CD4-positive, alpha-beta T cell treated with Interleukin-4 for 4 hours (primary cell): Measurements from ENCODE around the gene CDC37.
"Not testable (repeated sequence)": the region's sequence is repeated elsewhere in the genome, so short reads cannot be mapped to it uniquely, and the experiment has no call there.

Source experiments
- DNase-seq: peaks from one replicate; pipeline ENCODE4 v3.0.0-alpha.2; 2020

The CDC37 gene

GRCh38 chr19:10393137-10393536, 10.2 kb downstream of the CDC37 start:
- no peak for DNase-seq

DNA sequence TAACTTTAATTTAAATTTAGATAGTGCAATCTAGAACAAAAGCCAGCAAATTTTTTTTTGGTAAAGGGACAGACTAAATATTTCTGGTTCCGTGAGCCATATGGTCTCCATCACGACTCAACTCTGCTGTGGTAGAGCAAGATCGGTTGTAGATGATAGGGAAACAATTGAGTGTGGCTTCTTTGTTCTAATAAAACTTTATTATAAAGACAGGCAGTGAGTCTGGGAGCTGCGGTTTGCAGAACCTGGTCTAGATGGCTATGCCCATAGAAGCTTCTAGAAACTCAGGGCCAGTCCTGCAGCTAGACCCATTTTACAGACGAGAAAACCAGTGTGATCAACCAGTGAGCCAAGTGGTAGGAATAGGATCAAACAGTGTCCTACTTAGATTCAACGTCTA, 11.2 kb downstream of the CDC37 start:
- DNase-seq, result no peak

- DNase-seq, result peak; percentile 60
Measured at GRCh38 chr19:10390652-10391286, 12.6 kb downstream of the CDC37 start.

DNA sequence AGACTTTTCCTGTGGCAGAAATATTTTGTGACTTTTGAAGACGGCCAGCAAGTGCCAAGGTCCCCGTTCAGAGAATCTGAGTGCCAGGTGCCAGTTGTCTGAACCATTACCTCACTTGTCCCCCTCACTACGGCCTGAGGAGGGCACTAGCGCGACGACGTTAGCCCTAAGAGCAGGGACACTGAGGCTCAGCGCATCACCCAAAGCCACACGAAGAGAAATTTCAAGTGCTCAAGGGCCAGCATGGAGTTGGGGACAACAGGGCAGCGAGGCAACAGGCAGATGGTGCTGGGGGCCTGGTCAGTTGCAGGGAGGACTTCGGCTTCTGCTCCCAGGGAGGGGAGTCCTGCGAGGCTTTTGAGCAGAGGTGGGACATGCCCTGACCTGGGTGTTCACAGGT, 13.5 kb downstream of the CDC37 start:
- no peak for DNase-seq

DNA sequence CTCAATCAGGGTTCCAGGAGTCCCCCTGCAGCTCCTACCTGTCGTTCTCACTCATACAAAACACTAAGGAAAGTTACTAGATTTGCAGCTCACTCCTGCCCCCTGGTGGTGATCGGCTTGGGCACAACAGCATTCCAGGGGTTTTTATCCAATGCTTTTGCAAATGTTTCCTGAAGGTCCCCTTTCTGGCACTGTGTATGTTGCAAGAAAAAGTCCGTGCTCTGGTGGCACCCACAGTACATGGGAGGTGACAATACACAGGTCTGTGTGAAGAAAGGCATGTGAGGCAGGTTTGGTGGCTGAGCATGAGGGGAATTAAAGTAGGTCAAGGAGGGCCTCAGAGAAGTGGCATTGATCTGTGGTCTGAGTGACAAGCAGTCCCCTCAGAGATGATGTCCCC, 14.4 kb downstream of the CDC37 start:
- peak; percentile 77 for DNase-seq

DNA sequence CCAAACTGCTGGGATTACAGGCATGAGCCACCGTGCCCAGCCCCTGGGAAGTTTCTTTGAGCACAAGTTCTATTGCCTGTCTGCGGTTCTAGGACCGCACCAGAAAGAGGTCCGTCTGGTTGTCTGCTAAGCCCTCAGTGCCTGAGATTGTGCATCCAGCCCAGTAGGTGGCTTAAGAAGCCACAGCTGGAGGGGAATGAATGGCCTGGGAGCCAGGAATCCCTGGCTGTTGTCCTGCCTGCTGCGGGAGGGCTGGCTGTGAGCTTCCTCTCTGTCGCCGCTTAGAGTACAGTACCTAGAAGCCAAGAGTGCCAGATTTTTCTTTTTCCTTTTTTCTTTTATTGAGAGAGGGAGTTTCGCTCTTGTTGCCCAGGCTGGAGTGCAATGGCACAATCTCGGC, 18.8 kb downstream of the CDC37 start:
- DNase-seq, result no peak

DNA sequence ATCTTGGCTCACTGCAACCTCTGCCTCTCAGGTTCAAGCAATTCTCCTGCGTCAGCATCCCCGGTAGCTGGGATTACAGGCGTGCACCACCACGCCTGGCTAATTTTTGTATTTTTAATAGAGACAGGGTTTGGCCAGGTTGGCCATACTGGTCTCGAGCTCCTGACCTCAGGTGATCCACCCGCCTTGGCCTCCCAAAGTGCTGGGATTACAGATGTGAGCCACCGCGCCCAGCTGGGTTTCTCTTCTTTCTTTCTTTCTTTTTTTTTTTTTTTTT, 20.2 kb downstream of the CDC37 start:
- DNase-seq, result not testable (repeated sequence)

DNA sequence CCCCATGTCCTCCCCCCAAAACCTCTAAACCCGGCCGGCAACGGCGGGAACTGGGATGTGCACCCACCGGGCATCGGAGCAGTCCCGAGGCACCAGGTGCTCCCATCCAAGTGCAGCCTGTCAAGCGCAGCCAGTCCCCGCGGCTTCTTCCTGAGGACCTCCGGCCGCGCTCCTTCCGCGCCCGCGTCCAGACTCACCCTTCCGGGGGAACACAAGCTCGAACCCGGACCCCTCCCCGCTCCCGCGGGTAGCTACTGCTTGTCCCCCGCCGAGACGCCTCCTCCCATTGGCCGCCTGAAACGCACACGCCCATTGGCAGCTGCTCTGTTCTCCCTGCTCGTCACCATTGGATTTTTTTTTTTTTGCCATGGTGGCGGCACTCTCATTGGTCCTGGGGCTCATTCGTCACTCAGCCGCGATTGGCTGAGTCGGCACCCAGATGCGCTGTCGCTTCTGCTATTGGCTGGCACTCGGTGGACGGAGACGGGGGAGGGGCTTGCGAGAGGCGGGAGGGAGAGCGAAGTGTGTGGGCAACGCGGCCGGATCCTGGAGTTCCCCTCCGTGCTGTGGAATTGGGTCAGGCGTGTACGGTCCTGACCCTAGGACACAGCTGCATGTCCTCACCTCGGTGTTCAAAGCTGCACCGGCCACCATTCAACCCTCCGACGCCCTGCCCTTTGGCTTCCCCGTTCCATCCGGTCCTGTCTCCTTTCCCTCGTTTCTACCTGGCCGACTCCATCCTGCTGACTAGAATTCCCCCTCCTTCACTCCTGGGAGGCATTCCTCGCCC, 22.8 kb downstream of the CDC37 start, which contains the start of gene TYK2:
TYK2 (minus strand) TSS at position 260 of the 790 bp plus-strand sequence. CDS start 2,166 bp downstream, outside the sequence.
- peak; percentile 97 for DNase-seq

DNA sequence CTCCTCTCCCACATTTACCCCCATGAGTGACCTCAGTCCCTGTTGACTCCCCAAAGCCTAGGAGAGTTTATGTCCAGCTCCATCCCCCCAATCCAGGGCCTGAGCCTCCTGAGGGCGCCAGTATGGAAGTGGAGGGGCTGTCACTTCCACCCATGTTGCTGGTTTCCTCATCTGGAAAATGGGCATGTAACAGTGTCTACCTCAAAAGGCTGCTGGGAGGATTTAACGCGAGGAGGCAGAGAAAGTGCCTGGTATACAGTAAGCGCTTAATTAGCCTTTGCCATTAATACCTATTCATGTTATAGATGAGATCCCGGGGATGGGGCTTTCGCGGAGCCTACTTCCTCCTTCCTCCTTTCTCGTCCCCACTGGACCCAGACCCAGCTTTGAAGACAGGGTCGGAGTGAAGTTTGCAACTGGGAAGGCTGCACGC, 23.4 kb downstream of the CDC37 start:
- no peak for DNase-seq

- no peak for DNase-seq
Measured at GRCh38 chr19:10378124-10378523, 25.2 kb downstream of the CDC37 start.

DNA sequence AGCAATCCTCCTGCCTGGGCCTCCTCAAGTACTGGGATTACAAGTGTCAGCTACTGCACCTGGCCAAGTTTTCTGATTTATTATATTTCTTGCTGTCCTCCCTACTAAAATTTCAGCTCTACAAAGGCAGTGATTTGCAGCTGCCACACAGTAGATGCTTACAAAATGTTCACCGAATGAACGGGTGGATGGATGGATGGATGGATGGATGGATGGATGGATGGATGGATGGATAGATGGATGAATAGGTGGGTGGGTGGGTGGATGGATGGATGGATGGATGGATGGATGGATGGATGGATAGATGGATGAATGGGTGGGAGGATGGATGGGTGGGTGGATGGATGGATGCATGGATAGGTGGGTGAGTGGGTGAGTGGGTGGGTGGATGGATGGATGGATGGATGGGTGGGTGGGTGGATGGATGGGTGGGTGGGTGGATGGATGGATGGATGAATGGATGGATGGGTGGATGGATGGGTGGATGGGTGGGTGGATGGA, 26.2 kb downstream of the CDC37 start:
- not testable (repeated sequence) for DNase-seq

DNA sequence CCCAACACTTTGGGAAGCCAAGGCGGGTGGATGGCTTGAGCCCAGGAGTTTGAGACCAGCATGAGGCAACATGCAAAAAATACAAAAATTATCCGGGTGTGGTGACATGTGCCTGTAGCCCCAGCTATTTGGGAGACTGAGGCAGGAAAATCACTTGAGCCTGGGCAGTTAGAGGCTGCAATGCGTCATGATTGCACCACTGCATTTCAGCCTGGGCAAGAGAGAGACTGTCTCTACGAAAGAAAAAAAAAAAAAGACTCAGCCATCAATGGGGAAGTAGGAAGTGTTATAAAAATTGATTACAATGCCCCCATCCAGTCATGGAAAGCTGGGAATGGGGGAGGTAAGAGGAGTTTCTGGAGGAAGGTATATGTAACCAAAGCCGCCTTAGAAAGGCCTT, 28.4 kb downstream of the CDC37 start:
- no peak for DNase-seq

- DNase-seq, result no peak
Measured at GRCh38 chr19:10372690-10373089, 30.7 kb downstream of the CDC37 start.

- DNase-seq, result no peak
Measured at GRCh38 chr19:10368101-10368803, 35.1 kb downstream of the CDC37 start.

DNA sequence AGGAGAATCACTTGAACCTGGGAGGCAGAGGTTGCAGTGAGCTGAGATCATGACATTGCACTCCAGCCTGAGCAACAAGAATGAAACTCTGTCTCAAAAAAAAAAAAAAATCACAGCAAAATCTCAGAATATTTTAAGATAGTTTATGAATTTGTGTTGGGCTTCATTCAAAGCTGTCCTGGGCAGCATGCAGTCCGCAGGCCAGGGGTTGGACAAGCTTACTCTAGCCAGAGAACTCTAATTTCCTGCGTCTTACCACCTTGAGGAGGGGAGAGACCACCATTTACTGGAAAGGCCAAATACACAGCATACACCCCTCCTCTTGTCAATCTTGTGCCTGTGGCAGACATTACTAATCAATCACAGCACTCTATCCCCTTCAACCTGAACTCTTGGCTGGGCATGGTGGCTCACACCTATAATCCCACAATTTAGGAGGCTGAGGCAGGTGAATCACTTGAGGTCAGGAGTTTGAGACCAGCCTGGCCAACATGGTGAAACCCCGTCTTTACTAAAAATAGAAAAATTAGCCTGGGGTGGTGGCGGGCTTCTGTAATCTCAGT, 36.3 kb downstream of the CDC37 start:
- DNase-seq, result not testable (repeated sequence)

GRCh38 chr19:10365518-10365917, 37.8 kb downstream of the CDC37 start:
- DNase-seq, result no peak

GRCh38 chr19:10364644-10365043, 38.7 kb downstream of the CDC37 start:
- DNase-seq, result no peak

- DNase-seq, result no peak
Measured at GRCh38 chr19:10363789-10364281, 39.5 kb downstream of the CDC37 start.

DNA sequence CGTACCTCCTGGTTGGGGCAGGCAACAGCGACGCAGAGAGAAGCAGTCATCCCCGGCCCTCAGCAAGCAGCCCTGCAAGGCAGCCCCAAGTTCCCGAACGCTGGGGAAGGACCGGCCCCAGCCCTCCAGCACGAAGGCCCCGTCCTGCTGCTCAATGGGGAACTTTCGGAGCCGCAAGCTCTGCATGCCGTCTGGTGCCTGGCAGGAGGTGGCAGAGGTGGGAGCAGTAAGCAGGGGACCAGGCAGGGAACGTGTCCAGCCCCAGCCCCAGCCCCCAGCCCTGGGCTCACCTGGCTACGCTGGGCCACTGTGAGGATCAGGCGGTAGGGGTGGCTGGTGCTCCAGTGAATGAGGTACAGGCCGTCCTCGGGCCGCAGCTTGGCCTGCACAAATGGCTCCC, 41.1 kb downstream of the CDC37 start:
- DNase-seq, result no peak

GRCh38 chr19:10361569-10362011, 41.8 kb downstream of the CDC37 start:
- no peak for DNase-seq

DNA sequence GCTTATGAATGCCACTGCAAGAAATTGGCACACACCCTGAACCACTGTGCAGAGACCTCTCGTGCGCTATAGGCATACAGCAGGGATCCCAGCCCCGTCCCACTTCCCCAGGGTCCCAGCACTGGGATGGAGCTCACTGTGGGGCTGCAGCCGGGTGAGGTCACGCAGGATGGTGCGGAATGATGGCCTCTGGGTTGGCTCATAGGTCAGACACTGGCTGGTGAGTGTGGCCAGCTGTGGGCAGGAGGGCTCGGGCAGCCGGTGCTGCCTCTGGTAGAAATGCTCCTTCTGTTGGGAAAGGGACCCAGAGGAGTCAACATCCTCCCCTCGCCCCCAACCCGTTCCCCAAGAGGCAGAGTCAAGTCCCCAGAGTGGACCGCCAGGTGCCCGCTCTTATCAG, 46.9 kb downstream of the CDC37 start:
- DNase-seq, result no peak

GRCh38 chr19:10353793-10354391, 49.5 kb downstream of the CDC37 start:
- DNase-seq, result no peak
